Glomerular visceral epithelial cell (primary cell): Measurements from ENCODE around the gene BTRC.

Experiments used
- DNase-seq: peaks from one replicate; pipeline ENCODE4 v3.0.0-alpha.2; 2016; ENCODE audit errors: extremely low spot score

The BTRC gene

GRCh38 chr10:101567165-101568006, 213.4 kb downstream of the BTRC start:
- no peak for DNase-seq

- no peak for DNase-seq
Observed at GRCh38 chr10:101568054-101568745, 214.2 kb downstream of the BTRC start.

GRCh38 chr10:101569323-101569621, 215.3 kb downstream of the BTRC start:
- DNase-seq, result no peak

- peak; percentile 71 for DNase-seq
Observed at GRCh38 chr10:101569622-101570427, 215.9 kb downstream of the BTRC start.

GRCh38 chr10:101570428-101571270, 216.7 kb downstream of the BTRC start:
- DNase-seq, result no peak

GRCh38 chr10:101571271-101571925, 217.4 kb downstream of the BTRC start:
- no peak for DNase-seq

GRCh38 chr10:101572126-101572525, 218.2 kb downstream of the BTRC start:
- no peak for DNase-seq

GRCh38 chr10:101572785-101573184, 218.8 kb downstream of the BTRC start:
- no peak for DNase-seq

GRCh38 chr10:101573885-101574753, 220.2 kb downstream of the BTRC start:
- no peak for DNase-seq

GRCh38 chr10:101575091-101575490, 221.1 kb downstream of the BTRC start:
- no peak for DNase-seq

- no peak for DNase-seq
Observed at GRCh38 chr10:101575580-101576210, 221.7 kb downstream of the BTRC start.

- no peak for DNase-seq
Observed at GRCh38 chr10:101576211-101576863, 222.4 kb downstream of the BTRC start.

- no peak for DNase-seq
Observed at GRCh38 chr10:101577121-101577871, 223.3 kb downstream of the BTRC start.

GRCh38 chr10:101578192-101578591, 224.2 kb downstream of the BTRC start:
- DNase-seq, result no peak

- DNase-seq, result no peak
Observed at GRCh38 chr10:101578803-101579515, 225.0 kb downstream of the BTRC start.

- no peak for DNase-seq
Observed at GRCh38 chr10:101579516-101579870, 225.5 kb downstream of the BTRC start.

- DNase-seq, result no peak
Observed at GRCh38 chr10:101580486-101581399, 226.8 kb downstream of the BTRC start.
